Muscle layer of duodenum (tissue), 2 donors: Measurements from ENCODE around the gene BMP2.

ENCODE experiments used
- H3K27ac ChIP-seq: one replicate; pipeline ENCODE4 v1.7.0; 2013; ENCODE audit warnings: mild to moderate bottlenecking, low read length
- H3K27me3 ChIP-seq: one replicate; pipeline ENCODE4 v1.7.0; 2013; ENCODE audit warnings: low read depth, mild to moderate bottlenecking, control low read depth, low read length
- H3K36me3 ChIP-seq, 2 donors: one replicate each; pipeline ENCODE4 v1.7.0; 2013; ENCODE audit warnings: low read length in 2 of 2, control low read depth in 1 of 2, mild to moderate bottlenecking in 1 of 2; ENCODE audit not compliant: insufficient read depth in 2 of 2, control insufficient read depth in 1 of 2
- H3K4me1 ChIP-seq, 2 donors: one replicate each; pipeline ENCODE4 v1.7.0; 2013; ENCODE audit warnings: low read length in 2 of 2, mild to moderate bottlenecking in 2 of 2, control low read depth in 1 of 2, moderate library complexity in 1 of 2; ENCODE audit not compliant: insufficient read depth in 2 of 2, control insufficient read depth in 1 of 2
- H3K4me3 ChIP-seq, 2 donors: one replicate each; pipeline ENCODE4 v1.7.0; 2013; ENCODE audit warnings: low read length in 2 of 2, low read depth in 1 of 2, mild to moderate bottlenecking in 1 of 2
- H3K9me3 ChIP-seq, 2 donors: one replicate each; pipeline ENCODE4 v1.7.0; 2013; ENCODE audit warnings: low read length in 2 of 2, control low read depth in 1 of 2, mild to moderate bottlenecking in 1 of 2; ENCODE audit not compliant: control insufficient read depth in 1 of 2
- donor health status: healthy.

Gene BMP2

DNA sequence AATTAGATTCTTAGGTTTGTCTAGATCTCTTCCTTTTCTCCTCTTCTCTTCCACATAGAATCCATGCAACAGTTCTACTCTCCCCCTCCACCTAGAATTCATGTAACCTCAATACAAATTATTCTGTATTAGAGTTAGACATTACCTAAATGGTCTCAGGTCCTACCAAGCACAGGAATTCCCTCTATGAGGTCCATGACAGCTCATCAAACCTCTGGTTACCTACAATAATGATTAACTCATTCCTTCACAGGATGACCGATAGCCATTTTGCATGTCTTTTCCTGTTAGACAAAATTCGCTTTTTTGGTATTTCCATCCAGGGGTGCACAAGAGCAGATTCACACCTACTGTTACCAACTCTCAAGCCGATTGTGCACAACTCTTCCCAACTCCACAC lies 27.4 kb upstream of the BMP2 start:
- Histone ChIP-seq H3K36me3 (no peaks in the 10 kb centered on the region), H3K9me3 (peaks cover 0 to under 1% of the 10 kb centered on the region in 2 donors), H3K4me1 (no peaks in the 10 kb centered on the region), H3K27ac (no peak overlapping the region), H3K4me3 (no peak overlapping the region), H3K27me3 (no peaks in the 10 kb centered on the region)

DNA sequence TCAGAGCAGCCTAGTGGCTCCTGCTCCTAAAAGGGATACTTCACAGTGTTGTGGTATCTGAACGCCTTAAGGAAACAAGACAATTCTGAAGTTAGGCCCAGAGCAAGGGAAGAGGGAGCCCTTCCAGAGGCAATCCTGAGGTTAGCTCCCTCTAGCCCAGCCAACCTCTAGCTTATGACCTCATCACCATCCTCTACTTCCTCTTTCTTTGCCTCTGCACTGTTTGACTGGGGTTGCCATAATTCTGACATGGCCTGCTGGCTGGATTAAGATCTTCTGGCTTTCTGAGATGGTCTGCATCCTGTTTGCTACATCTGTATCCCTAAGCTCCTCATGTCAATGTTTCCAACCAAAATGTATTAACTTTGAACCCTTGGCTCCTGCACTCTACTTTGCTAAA lies 23.3 kb upstream of the BMP2 start:
- Histone ChIP-seq H3K4me1 (no peaks in the 10 kb centered on the region), H3K27ac (no peak overlapping the region), H3K36me3 (no peaks in the 10 kb centered on the region), H3K9me3 (no peaks in the 10 kb centered on the region), H3K27me3 (no peaks in the 10 kb centered on the region), H3K4me3 (no peak overlapping the region)

DNA sequence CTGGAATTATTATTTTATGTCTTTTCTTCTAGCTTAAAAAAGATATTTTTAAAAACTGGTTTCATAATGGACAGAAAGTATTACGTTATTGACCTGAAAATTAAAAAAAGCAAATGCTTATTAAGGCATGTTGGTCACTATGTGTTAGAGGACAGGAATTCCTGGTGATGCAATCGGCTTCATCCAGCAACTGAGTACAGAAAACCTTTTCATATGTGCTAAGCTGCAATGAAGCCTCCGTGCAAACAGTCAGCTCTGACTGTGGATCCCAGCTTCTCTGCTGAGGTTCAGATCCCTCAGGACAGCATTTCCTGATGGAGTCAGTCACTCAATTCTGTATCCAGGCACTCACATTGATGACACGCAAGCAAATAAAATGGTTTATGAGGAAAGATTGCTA lies 22.7 kb upstream of the BMP2 start:
- no peaks in the 10 kb centered on the region for H3K4me1 ChIP-seq
- no peak overlapping the region for H3K4me3 ChIP-seq
- H3K27me3 ChIP-seq: no peaks in the 10 kb centered on the region
- H3K9me3 ChIP-seq: no peaks in the 10 kb centered on the region
- H3K36me3 ChIP-seq: no peaks in the 10 kb centered on the region
- no peak overlapping the region for H3K27ac ChIP-seq

DNA sequence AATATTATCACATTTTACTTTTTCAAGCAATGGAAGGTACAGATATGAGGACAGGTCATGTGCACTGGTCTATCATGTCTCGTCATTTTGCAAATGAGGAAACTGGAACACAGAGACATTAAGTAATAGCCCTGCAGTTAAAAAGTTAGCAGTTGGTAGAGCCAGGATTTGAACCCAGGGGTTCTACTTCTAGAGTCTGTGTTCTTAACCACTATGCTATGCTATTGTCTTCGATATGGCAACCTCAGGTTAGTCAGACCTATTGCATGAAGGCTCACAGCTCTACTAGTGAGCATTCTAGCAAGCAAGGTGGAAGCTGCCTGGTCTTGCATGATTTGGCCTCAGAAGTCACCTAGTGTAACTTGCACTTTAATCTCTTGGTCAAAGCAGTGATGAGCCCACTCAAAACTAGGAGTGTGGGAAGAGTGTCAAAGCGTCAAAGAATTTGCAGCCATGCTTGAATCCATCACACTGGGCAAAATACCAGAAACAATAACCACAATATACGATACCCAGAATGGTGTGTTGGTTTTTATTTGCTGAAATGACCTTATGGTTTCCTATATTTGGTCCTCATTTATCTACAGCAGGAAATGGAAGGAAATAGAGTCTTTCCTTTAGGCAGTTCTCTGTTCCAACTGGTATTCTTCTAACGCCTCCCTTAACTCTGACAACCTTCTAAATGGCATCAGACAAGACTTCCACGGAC lies 20.4 kb upstream of the BMP2 start:
- H3K4me3 ChIP-seq: no peak overlapping the region
- no peak overlapping the region for H3K27ac ChIP-seq
- no peaks in the 10 kb centered on the region for H3K27me3 ChIP-seq
- no peaks in the 10 kb centered on the region for H3K9me3 ChIP-seq
- no peaks in the 10 kb centered on the region for H3K36me3 ChIP-seq
- no peaks in the 10 kb centered on the region for H3K4me1 ChIP-seq

DNA sequence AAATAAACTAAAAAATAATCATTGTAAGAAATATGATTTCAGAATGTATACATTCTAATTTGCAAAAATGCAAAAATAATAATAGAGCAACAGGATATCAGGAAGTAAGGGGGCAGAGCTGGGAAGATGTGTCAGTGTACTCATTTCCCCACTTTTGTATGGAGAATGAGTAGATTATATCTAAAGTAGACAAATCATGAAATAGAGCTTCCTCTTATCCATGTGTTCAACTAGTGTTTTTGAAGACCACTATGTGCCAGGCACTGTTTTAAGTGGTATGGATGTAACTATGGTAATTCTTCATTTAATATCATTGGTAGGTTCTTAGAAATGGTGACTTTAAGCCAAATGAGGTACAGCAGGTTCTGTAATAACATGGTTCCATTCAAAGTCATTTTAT lies 17.0 kb upstream of the BMP2 start:
- Histone ChIP-seq H3K27me3 (no peaks in the 10 kb centered on the region), H3K4me3 (no peak overlapping the region), H3K36me3 (no peaks in the 10 kb centered on the region), H3K4me1 (no peaks in the 10 kb centered on the region), H3K9me3 (no peaks in the 10 kb centered on the region), H3K27ac (no peak overlapping the region)

DNA sequence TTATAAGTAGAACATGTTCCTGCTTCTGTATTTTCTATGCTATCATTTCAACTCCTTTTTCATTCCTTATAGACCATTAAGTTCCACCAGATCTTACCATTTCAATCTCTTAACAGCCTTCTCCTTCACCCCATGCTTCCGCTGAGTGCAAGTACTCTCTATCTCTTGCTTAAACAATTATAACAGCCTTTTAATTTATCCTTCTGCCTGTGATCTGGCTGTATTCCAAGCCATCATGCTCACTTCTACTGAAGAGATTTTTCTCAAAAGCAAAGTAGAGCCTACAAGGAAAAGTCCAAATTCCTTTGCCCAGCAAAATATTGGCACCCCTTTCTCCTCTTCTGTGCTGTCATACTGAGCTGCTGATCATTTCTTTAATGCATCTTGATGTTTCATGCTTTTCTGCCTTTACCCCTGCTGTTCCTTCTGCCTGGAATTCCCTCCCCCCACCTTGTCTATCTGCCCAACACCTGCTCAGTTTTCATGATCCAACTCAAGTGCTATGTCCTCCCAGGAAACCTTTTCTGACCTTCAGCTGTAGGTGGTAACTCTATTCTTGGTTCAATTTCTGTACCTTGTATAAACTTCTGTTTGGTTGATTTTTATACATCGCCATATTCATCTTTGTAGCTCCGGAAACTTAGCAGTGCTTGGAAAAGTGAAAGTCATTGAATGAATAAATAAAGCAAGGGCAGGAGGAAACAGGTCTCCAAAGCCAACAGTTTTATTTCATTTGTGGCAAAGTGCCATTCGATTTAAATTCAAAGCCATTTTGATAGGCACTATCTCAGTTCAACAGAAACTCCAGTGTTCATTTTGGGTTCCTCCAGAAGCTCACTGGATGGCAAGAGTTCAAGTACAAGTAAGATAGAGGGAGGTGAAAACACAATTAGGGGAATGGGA lies 10.5 kb upstream of the BMP2 start:
- no peaks in the 10 kb centered on the region for H3K4me1 ChIP-seq
- H3K27me3 ChIP-seq: no peaks in the 10 kb centered on the region
- H3K4me3 ChIP-seq: no peak overlapping the region
- no peaks in the 10 kb centered on the region for H3K36me3 ChIP-seq
- no peak overlapping the region for H3K27ac ChIP-seq
- no peaks in the 10 kb centered on the region for H3K9me3 ChIP-seq

DNA sequence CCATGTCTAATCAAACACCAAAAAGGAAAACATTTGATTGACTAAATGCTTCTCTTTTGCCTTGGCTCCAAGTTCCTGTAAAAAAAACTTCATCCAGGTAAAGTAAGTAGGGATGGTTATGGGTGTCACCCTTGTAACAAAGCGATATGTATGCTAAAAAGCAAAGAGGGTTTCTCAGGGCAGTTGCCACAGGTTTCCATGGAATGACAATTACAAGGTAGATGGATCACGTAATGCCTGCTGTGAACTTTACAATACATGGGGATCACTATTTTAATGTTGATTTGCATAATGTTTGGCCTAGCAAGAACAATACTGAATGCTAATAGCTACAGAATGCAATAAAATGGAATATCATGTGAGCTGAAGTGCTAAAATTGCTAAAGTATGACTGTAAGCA lies 2.9 kb upstream of the BMP2 start:
- Histone ChIP-seq H3K4me3 (no peak overlapping the region), H3K9me3 (no peaks in the 10 kb centered on the region), H3K27me3 (no peaks in the 10 kb centered on the region), H3K4me1 (peaks cover 0 to 10% of the 10 kb centered on the region in 2 donors), H3K36me3 (no peaks in the 10 kb centered on the region), H3K27ac (no peak overlapping the region)

DNA sequence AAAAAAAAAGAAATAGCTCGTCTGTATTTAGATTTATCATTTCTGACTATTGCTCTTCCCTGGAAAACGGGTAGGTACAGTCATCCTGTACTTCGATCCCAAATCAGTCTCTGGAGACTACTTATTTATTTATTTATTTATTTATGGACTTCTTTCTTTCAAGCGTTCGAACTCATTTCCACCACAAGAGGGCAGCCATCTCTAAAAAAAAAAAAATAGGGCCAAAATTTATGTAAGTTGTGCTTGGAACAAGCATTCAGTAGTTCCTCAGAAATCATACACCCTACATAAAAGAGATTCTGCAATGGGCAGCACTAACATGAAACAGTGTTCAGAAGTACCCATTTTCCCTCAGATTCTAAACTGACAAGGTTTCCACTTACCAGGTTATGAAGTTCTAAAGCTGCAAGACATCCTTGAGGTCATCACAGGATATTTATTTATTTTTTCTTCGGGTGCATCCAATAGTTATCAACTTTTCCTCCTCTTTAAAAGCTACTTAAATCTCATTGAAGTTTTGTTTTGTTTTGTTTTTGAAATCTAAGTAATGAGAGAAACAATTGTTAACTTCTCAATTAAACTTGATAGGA lies 1.9 kb upstream of the BMP2 start:
- no peaks in the 10 kb centered on the region for H3K9me3 ChIP-seq
- no peak overlapping the region for H3K27ac ChIP-seq
- no peaks in the 10 kb centered on the region for H3K36me3 ChIP-seq
- H3K4me3 ChIP-seq: no peak overlapping the region
- H3K4me1 ChIP-seq: peaks cover 0 to 19% of the 10 kb centered on the region in 2 donors
- no peaks in the 10 kb centered on the region for H3K27me3 ChIP-seq

DNA sequence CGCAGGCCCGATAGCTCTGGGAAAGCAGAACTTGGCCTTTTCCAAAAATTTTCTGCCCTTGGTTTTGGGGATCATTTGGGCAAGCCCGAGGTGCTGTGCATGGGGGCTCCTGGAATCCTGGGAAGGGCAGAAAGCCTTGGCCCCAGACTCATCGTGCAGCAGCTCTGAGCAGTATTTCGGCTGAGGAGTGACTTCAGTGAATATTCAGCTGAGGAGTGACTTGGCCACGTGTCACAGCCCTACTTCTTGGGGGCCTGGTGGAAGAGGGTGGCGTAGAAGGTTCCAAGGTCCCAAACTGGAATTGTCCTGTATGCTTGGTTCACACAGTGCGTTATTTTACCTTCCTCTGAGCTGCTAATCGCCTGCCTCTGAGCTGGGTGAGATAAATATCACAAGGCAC lies 1.1 kb upstream of the BMP2 start:
- no peak overlapping the region for H3K27ac ChIP-seq
- H3K9me3 ChIP-seq: no peaks in the 10 kb centered on the region
- no peaks in the 10 kb centered on the region for H3K27me3 ChIP-seq
- peaks cover 0 to 20% of the 10 kb centered on the region in 2 donors for H3K4me1 ChIP-seq
- H3K4me3 ChIP-seq: no peak overlapping the region
- no peaks in the 10 kb centered on the region for H3K36me3 ChIP-seq

DNA sequence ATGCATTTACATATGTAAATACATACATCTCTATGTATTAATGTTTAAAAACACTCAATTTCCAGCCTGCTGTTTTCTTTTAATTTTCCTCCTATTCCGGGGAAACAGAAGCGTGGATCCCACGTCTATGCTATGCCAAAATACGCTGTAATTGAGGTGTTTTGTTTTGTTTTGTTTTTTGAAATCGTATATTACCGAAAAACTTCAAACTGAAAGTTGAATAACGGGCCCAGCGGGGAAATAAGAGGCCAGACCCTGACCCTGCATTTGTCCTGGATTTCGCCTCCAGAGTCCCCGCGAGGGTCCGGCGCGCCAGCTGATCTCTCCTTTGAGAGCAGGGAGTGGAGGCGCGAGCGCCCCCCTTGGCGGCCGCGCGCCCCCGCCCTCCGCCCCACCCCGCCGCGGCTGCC lies 355 bp upstream of the BMP2 start:
- Histone ChIP-seq H3K27me3 (no peaks in the 10 kb centered on the region), H3K27ac (no peak overlapping the region), H3K9me3 (no peaks in the 10 kb centered on the region), H3K4me1 (peaks cover 0 to 20% of the 10 kb centered on the region in 2 donors), H3K4me3 (peak overlapping the region; percentile 55 to 57), H3K36me3 (no peaks in the 10 kb centered on the region)
